ENCODE data around the gene HSFX3.
"Not testable (repeated sequence)": the region's sequence is repeated elsewhere in the genome, so short reads cannot be mapped to it uniquely, and the experiment has no call there.

HSFX3 gene

GRCh38 chrX:149531599-149531998 lies 18.1 kb downstream of the HSFX3 start:
- H3K4me1 ChIP-seq (ENCODE audit: control insufficient read depth, insufficient read depth, low read length) = no peaks in the 10 kb centered on the region
- H3K27ac ChIP-seq (ENCODE audit: low read depth, low read length) = no peak overlapping the region
- 0 out of 2 replicates have a peak, but pooled peaks cover 6% of the 10 kb centered on the region for H3K9me3 ChIP-seq (ENCODE audit: control insufficient read depth, insufficient read depth, low read length)
- H3K4me3 ChIP-seq (ENCODE audit: low read depth, low read length) = no peak overlapping the region
- no peak overlapping the region for H3K9ac ChIP-seq (ENCODE audit: low read depth, low read length)
- H3K27me3 ChIP-seq (ENCODE audit: control insufficient read depth, insufficient read depth, low read length) = no peaks in the 10 kb centered on the region
- no peaks in the 10 kb centered on the region for H3K36me3 ChIP-seq (ENCODE audit: control insufficient read depth, insufficient read depth, low read length)

GRCh38 chrX:149528381-149528780 lies 21.3 kb downstream of the HSFX3 start:
- Histone ChIP-seq H3K36me3 (ENCODE audit: control insufficient read depth, insufficient read depth, low read length) (no peaks in the 10 kb centered on the region), H3K4me1 (ENCODE audit: control insufficient read depth, insufficient read depth, low read length) (no peaks in the 10 kb centered on the region; the same call in 1 of the 2 replicates), H3K9ac (ENCODE audit: low read depth, low read length) (no peak overlapping the region), H3K27ac (ENCODE audit: low read depth, low read length) (no peak overlapping the region), H3K27me3 (ENCODE audit: control insufficient read depth, insufficient read depth, low read length) (no peaks in the 10 kb centered on the region), H3K4me3 (ENCODE audit: low read depth, low read length) (no peak overlapping the region), H3K9me3 (ENCODE audit: control insufficient read depth, insufficient read depth, low read length) (peaks cover 15% of the 10 kb centered on the region)

- Histone ChIP-seq H3K9me3 (ENCODE audit: control insufficient read depth, insufficient read depth, low read length) (peaks cover 15% of the 10 kb centered on the region), H3K27ac (ENCODE audit: low read depth, low read length) (no peak overlapping the region), H3K36me3 (ENCODE audit: control insufficient read depth, insufficient read depth, low read length) (no peaks in the 10 kb centered on the region), H3K9ac (ENCODE audit: low read depth, low read length) (no peak overlapping the region), H3K4me3 (ENCODE audit: low read depth, low read length) (no peak overlapping the region), H3K4me1 (ENCODE audit: control insufficient read depth, insufficient read depth, low read length) (no peaks in the 10 kb centered on the region; the same call in 1 of the 2 replicates), H3K27me3 (ENCODE audit: control insufficient read depth, insufficient read depth, low read length) (no peaks in the 10 kb centered on the region)
Measured at GRCh38 chrX:149527705-149528104, 22.0 kb downstream of the HSFX3 start.

GRCh38 chrX:149526318-149527033 lies 23.2 kb downstream of the HSFX3 start:
- peaks cover 15% of the 10 kb centered on the region for H3K9me3 ChIP-seq (ENCODE audit: control insufficient read depth, insufficient read depth, low read length)
- H3K36me3 ChIP-seq (ENCODE audit: control insufficient read depth, insufficient read depth, low read length); H3K27ac ChIP-seq (ENCODE audit: low read depth, low read length); H3K4me1 ChIP-seq (ENCODE audit: control insufficient read depth, insufficient read depth, low read length); H3K27me3 ChIP-seq (ENCODE audit: control insufficient read depth, insufficient read depth, low read length); H3K4me3 ChIP-seq (ENCODE audit: low read depth, low read length); H3K9ac ChIP-seq (ENCODE audit: low read depth, low read length): not testable (repeated sequence)

- H3K27ac ChIP-seq (ENCODE audit: low read depth, low read length); H3K9ac ChIP-seq (ENCODE audit: low read depth, low read length): not testable (repeated sequence)
- H3K9me3 ChIP-seq (ENCODE audit: control insufficient read depth, insufficient read depth, low read length) = peaks cover 15% of the 10 kb centered on the region
Measured at GRCh38 chrX:149525903-149526302, 23.8 kb downstream of the HSFX3 start.

GRCh38 chrX:149525389-149525788 lies 24.3 kb downstream of the HSFX3 start:
- H3K9me3 ChIP-seq (ENCODE audit: control insufficient read depth, insufficient read depth, low read length) = peaks cover 15% of the 10 kb centered on the region
- H3K9ac ChIP-seq (ENCODE audit: low read depth, low read length); H3K27ac ChIP-seq (ENCODE audit: low read depth, low read length); H3K4me3 ChIP-seq (ENCODE audit: low read depth, low read length); H3K4me1 ChIP-seq (ENCODE audit: control insufficient read depth, insufficient read depth, low read length); H3K27me3 ChIP-seq (ENCODE audit: control insufficient read depth, insufficient read depth, low read length); H3K36me3 ChIP-seq (ENCODE audit: control insufficient read depth, insufficient read depth, low read length): not testable (repeated sequence)

More at GRCh38 chrX:149525903-149526302, 23.8 kb downstream of the HSFX3 start:
- not testable (repeated sequence) for H3K4me1 ChIP-seq (ENCODE audit: control insufficient read depth, insufficient read depth, low read length); H3K4me3 ChIP-seq (ENCODE audit: low read depth, low read length); H3K27me3 ChIP-seq (ENCODE audit: control insufficient read depth, insufficient read depth, low read length); H3K36me3 ChIP-seq (ENCODE audit: control insufficient read depth, insufficient read depth, low read length)

- H3K9ac ChIP-seq (ENCODE audit: low read depth, low read length) = no peak overlapping the region
- H3K27me3 ChIP-seq (ENCODE audit: control insufficient read depth, insufficient read depth, low read length) = no peaks in the 10 kb centered on the region
- H3K27ac ChIP-seq (ENCODE audit: low read depth, low read length) = no peak overlapping the region
- no peak overlapping the region for H3K4me3 ChIP-seq (ENCODE audit: low read depth, low read length)
- H3K4me1 ChIP-seq (ENCODE audit: control insufficient read depth, insufficient read depth, low read length) = no peaks in the 10 kb centered on the region; the same call in 1 of the 2 replicates
- H3K9me3 ChIP-seq (ENCODE audit: control insufficient read depth, insufficient read depth, low read length) = peaks cover 9% of the 10 kb centered on the region
- H3K36me3 ChIP-seq (ENCODE audit: control insufficient read depth, insufficient read depth, low read length) = no peaks in the 10 kb centered on the region
Measured at GRCh38 chrX:149522916-149523315, 26.8 kb downstream of the HSFX3 start.

GRCh38 chrX:149521438-149521837 lies 28.3 kb downstream of the HSFX3 start:
- no peak overlapping the region for H3K27ac ChIP-seq (ENCODE audit: low read depth, low read length)
- no peak overlapping the region for H3K9ac ChIP-seq (ENCODE audit: low read depth, low read length)
- no peak overlapping the region for H3K4me3 ChIP-seq (ENCODE audit: low read depth, low read length)

GRCh38 chrX:149520636-149521277 lies 29.0 kb downstream of the HSFX3 start:
- not testable (repeated sequence) for H3K9ac ChIP-seq (ENCODE audit: low read depth, low read length); H3K27ac ChIP-seq (ENCODE audit: low read depth, low read length); H3K4me1 ChIP-seq (ENCODE audit: control insufficient read depth, insufficient read depth, low read length); H3K36me3 ChIP-seq (ENCODE audit: control insufficient read depth, insufficient read depth, low read length); H3K27me3 ChIP-seq (ENCODE audit: control insufficient read depth, insufficient read depth, low read length); H3K4me3 ChIP-seq (ENCODE audit: low read depth, low read length)
- H3K9me3 ChIP-seq (ENCODE audit: control insufficient read depth, insufficient read depth, low read length) = peaks cover 14% of the 10 kb centered on the region

More at GRCh38 chrX:149521438-149521837, 28.3 kb downstream of the HSFX3 start:
- Histone ChIP-seq H3K36me3 (ENCODE audit: control insufficient read depth, insufficient read depth, low read length) (no peaks in the 10 kb centered on the region), H3K4me1 (ENCODE audit: control insufficient read depth, insufficient read depth, low read length) (no peaks in the 10 kb centered on the region; the same call in 1 of the 2 replicates), H3K27me3 (ENCODE audit: control insufficient read depth, insufficient read depth, low read length) (no peaks in the 10 kb centered on the region), H3K9me3 (ENCODE audit: control insufficient read depth, insufficient read depth, low read length) (peaks cover 14% of the 10 kb centered on the region)

GRCh38 chrX:149518236-149518635 lies 31.5 kb downstream of the HSFX3 start:
- H3K36me3 ChIP-seq (ENCODE audit: control insufficient read depth, insufficient read depth, low read length) = no peaks in the 10 kb centered on the region

GRCh38 chrX:149517308-149517707 lies 32.4 kb downstream of the HSFX3 start:
- H3K9ac ChIP-seq (ENCODE audit: low read depth, low read length) = no peak overlapping the region
- H3K9me3 ChIP-seq (ENCODE audit: control insufficient read depth, insufficient read depth, low read length) = peaks cover 22% of the 10 kb centered on the region
- no peak overlapping the region for H3K4me3 ChIP-seq (ENCODE audit: low read depth, low read length)
- no peaks in the 10 kb centered on the region for H3K27me3 ChIP-seq (ENCODE audit: control insufficient read depth, insufficient read depth, low read length)
- H3K36me3 ChIP-seq (ENCODE audit: control insufficient read depth, insufficient read depth, low read length) = no peaks in the 10 kb centered on the region
- 0 out of 2 replicates have a peak, but pooled peaks cover 4% of the 10 kb centered on the region for H3K4me1 ChIP-seq (ENCODE audit: control insufficient read depth, insufficient read depth, low read length)
- no peak overlapping the region for H3K27ac ChIP-seq (ENCODE audit: low read depth, low read length)

More at GRCh38 chrX:149518236-149518635, 31.5 kb downstream of the HSFX3 start:
- H3K9ac ChIP-seq (ENCODE audit: low read depth, low read length) = no peak overlapping the region
- H3K27ac ChIP-seq (ENCODE audit: low read depth, low read length) = no peak overlapping the region
- peaks cover 21% of the 10 kb centered on the region for H3K9me3 ChIP-seq (ENCODE audit: control insufficient read depth, insufficient read depth, low read length)
- no peak overlapping the region for H3K4me3 ChIP-seq (ENCODE audit: low read depth, low read length)
- no peaks in the 10 kb centered on the region for H3K4me1 ChIP-seq (ENCODE audit: control insufficient read depth, insufficient read depth, low read length)
- no peaks in the 10 kb centered on the region for H3K27me3 ChIP-seq (ENCODE audit: control insufficient read depth, insufficient read depth, low read length)
